Measurements from ENCODE around the gene PPP1R36. TPM values are rescaled to one million over a fixed set of nuclear protein-coding genes. Genes with fewer than 3 reads are reported as not detected.
"Not testable (repeated sequence)": the region's sequence is repeated elsewhere in the genome, so short reads cannot be mapped to it uniquely, and the experiment has no call there.

Gene PPP1R36
- total RNA-seq, 1 donor from 2014 or later, result 2.4 TPM

DNA sequence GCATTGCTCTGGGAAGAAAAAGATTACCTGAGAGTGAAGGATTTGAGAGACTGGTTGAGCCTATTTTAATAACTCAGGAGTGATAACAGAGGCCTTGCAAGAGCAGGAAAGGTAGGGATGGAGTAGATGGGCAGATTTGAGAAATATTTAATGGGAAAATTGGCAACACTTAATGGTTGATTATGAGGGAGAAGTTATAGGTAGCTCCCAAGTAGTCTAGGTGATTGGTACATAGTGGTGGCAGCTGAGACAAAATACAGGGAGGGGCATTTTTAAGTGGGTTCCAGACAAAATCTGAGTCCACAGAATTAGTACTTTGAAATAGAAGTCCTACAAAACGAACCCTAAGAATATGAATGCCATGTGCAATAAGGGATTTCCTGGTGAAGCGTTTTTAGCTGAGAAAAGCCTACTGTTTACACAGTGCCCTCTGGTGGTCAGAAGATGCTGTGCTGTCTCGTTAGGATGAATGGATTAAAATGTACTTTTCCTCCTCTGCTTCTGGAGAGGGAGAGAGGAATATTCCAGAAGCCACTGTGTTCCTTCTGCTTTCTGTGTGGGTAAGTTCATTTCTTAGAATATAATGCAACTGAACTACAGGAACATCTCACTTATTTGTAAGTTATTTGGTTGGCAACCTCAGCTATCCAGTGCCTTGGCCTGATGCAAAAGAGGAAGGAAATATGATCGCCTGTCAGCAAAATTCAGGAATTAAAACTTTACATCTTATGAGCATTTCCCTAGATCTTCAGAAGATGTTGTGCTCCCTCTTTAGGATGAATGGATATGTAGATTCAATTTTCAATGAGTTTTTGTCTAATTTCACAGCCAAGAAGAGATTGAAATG lies 38.7 kb upstream of the PPP1R36 start:
- no peak overlapping the region for H3K27ac Mint-ChIP-seq (ENCODE audit: unreplicated experiment)
- H3K9me3 Mint-ChIP-seq (ENCODE audit: unreplicated experiment), result no peaks in the 10 kb centered on the region
- no peaks in the 10 kb centered on the region for H3K36me3 Mint-ChIP-seq (ENCODE audit: unreplicated experiment)
- H3K4me3 Mint-ChIP-seq (ENCODE audit: unreplicated experiment), result no peak overlapping the region
- H3K4me1 Mint-ChIP-seq (ENCODE audit: low read depth, unreplicated experiment), result peaks cover 24% of the 10 kb centered on the region
- no peaks in the 10 kb centered on the region for H3K27me3 Mint-ChIP-seq (ENCODE audit: unreplicated experiment)
- peak; percentile 63 for DNase-seq
- peak; percentile 92 for TF ChIP-seq CTCF (IDR thresholded peaks at IDR 0.05; ENCODE audit: partially characterized antibody, unreplicated experiment)

DNA sequence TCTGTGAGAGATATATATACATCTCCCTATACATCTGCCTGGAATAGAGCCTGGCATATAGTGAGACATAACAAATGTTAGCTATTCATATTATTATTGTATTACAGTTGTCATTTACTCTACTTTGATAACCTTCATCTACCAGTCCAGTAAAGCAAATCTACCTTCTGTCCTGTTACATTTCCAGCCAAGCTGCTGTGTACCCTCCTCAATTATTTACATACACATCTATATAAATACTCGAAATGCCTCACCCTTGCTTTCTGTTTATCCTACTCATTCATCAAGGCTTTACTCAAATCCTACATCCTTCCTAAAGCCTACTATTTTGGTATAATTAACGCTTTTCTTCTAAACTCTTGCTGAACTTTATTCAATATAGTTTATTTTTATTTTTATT lies 36.5 kb upstream of the PPP1R36 start:
- Mint-ChIP-seq H3K9me3 (ENCODE audit: unreplicated experiment) (no peaks in the 10 kb centered on the region), H3K4me1 (ENCODE audit: low read depth, unreplicated experiment) (peaks cover 10% of the 10 kb centered on the region), H3K27me3 (ENCODE audit: unreplicated experiment) (no peaks in the 10 kb centered on the region), H3K36me3 (ENCODE audit: unreplicated experiment) (no peaks in the 10 kb centered on the region), H3K27ac (ENCODE audit: unreplicated experiment) (no peak overlapping the region), H3K4me3 (ENCODE audit: unreplicated experiment) (no peak overlapping the region)
- TF ChIP-seq CTCF (IDR thresholded peaks at IDR 0.05; ENCODE audit: partially characterized antibody, unreplicated experiment), result no peak
- DNase-seq, result no peak

DNA sequence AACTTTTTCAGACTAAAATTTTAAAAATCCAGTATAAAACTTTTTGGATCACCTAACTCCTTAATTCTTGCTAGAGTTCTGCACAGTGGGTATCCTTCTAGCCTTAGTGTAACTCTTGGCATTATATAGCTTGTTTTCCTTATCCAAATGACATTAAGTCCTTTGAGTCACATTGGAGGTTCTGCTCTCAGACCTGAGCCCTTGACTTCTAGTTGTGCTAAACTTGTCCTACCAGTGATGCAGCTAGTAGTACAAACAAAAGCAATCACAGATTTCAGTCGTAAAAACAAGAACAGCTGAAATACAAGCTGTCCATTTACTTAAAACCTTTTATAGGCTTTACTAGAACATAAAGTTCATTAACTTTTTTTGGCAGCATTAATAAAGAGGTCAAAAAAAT lies 34.7 kb upstream of the PPP1R36 start:
- no peaks in the 10 kb centered on the region for H3K36me3 Mint-ChIP-seq (ENCODE audit: unreplicated experiment)
- no peak overlapping the region for H3K27ac Mint-ChIP-seq (ENCODE audit: unreplicated experiment)
- no peaks in the 10 kb centered on the region for H3K27me3 Mint-ChIP-seq (ENCODE audit: unreplicated experiment)
- no peak for TF ChIP-seq CTCF (IDR thresholded peaks at IDR 0.05; ENCODE audit: partially characterized antibody, unreplicated experiment)
- H3K4me1 Mint-ChIP-seq (ENCODE audit: low read depth, unreplicated experiment), result peaks cover 9% of the 10 kb centered on the region
- no peak overlapping the region for H3K4me3 Mint-ChIP-seq (ENCODE audit: unreplicated experiment)
- no peaks in the 10 kb centered on the region for H3K9me3 Mint-ChIP-seq (ENCODE audit: unreplicated experiment)
- DNase-seq, result no peak

DNA sequence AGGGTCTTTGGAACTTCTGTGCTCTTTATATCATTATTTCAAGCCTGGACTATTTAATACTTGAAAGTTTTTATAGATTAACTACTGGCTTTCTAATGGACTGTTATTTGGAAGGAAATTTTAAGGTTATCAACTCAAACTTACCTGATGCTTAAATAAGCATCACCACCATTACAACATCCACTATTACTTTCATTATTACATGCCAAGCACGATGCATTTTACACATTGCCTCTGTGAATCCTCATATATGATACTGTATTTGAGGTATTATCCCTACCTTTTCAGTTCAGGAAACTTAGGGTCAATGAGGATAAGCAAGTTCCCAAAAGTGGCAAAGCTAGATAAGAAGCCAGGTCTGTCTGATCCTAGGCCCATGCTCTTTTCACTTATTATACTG lies 32.8 kb upstream of the PPP1R36 start:
- Mint-ChIP-seq H3K27me3 (ENCODE audit: unreplicated experiment) (no peaks in the 10 kb centered on the region), H3K9me3 (ENCODE audit: unreplicated experiment) (no peaks in the 10 kb centered on the region), H3K4me3 (ENCODE audit: unreplicated experiment) (no peak overlapping the region), H3K27ac (ENCODE audit: unreplicated experiment) (no peak overlapping the region), H3K36me3 (ENCODE audit: unreplicated experiment) (no peaks in the 10 kb centered on the region), H3K4me1 (ENCODE audit: low read depth, unreplicated experiment) (no peaks in the 10 kb centered on the region)
- DNase-seq, result no peak
- no peak for TF ChIP-seq CTCF (IDR thresholded peaks at IDR 0.05; ENCODE audit: partially characterized antibody, unreplicated experiment)

GRCh38 chr14:64517667-64518066 lies 32.1 kb upstream of the PPP1R36 start:
- not testable (repeated sequence) for H3K4me3 Mint-ChIP-seq (ENCODE audit: unreplicated experiment); DNase-seq; H3K4me1 Mint-ChIP-seq (ENCODE audit: low read depth, unreplicated experiment); H3K36me3 Mint-ChIP-seq (ENCODE audit: unreplicated experiment); H3K27me3 Mint-ChIP-seq (ENCODE audit: unreplicated experiment); H3K9me3 Mint-ChIP-seq (ENCODE audit: unreplicated experiment); H3K27ac Mint-ChIP-seq (ENCODE audit: unreplicated experiment)
